SK-N-SH (cell line): ENCODE results near the gene HHATL.

Experiments
- EZH2phosphoT487 ChIP-seq: fragments of 200-600 bp; sonication (generic); IDR thresholded peaks from 2 replicates; pipeline ENCODE4 v1.6.1; 2017; ENCODE audit warnings: low read depth, mixed run types, mild to moderate bottlenecking, antibody characterized with exemption, moderate library complexity, borderline replicate concordance
- MAX ChIP-seq: IDR thresholded peaks from 2 replicates; pipeline ENCODE4 v1.4.0; 2012; ENCODE audit warnings: low read depth
- MXI1 ChIP-seq: IDR thresholded peaks from 2 replicates; pipeline ENCODE4 v1.6.1; 2012; ENCODE audit warnings: mild to moderate bottlenecking, low read depth, low read length, improper control_type of control experiment
- RCOR1 ChIP-seq: fragments of 150-350 bp; IDR thresholded peaks from 2 replicates; pipeline ENCODE4 v1.6.1; 2017; ENCODE audit warnings: antibody characterized with exemption, low read length
- SMC3 ChIP-seq: IDR thresholded peaks from 2 replicates; pipeline ENCODE4 v1.6.1; 2012; ENCODE audit warnings: low read depth, low read length, improper control_type of control experiment
- YY1 ChIP-seq: IDR thresholded peaks from 2 replicates; pipeline ENCODE4 v1.4.0; 2012; ENCODE audit warnings: low read depth, mild to moderate bottlenecking
- TF ChIP-seq, protein P1 (sequence below): fragments of 200-600 bp; sonication (generic); IDR thresholded peaks from 2 replicates; pipeline ENCODE4 v1.6.1; 2017; ENCODE audit warnings: antibody characterized with exemption, mild to moderate bottlenecking, moderate library complexity
- TF ChIP-seq, protein P2 (sequence below): fragments of 150-350 bp; IDR thresholded peaks from 2 replicates; pipeline ENCODE4 v1.6.1; 2016; ENCODE audit warnings: mild to moderate bottlenecking, low read depth, low read length

- TF ChIP-seq YY1, result no peak
- TF ChIP-seq RCOR1, result no peak
- TF ChIP-seq, protein P1, sequence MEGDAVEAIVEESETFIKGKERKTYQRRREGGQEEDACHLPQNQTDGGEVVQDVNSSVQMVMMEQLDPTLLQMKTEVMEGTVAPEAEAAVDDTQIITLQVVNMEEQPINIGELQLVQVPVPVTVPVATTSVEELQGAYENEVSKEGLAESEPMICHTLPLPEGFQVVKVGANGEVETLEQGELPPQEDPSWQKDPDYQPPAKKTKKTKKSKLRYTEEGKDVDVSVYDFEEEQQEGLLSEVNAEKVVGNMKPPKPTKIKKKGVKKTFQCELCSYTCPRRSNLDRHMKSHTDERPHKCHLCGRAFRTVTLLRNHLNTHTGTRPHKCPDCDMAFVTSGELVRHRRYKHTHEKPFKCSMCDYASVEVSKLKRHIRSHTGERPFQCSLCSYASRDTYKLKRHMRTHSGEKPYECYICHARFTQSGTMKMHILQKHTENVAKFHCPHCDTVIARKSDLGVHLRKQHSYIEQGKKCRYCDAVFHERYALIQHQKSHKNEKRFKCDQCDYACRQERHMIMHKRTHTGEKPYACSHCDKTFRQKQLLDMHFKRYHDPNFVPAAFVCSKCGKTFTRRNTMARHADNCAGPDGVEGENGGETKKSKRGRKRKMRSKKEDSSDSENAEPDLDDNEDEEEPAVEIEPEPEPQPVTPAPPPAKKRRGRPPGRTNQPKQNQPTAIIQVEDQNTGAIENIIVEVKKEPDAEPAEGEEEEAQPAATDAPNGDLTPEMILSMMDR, result no peak
- TF ChIP-seq SMC3, result no peak
- TF ChIP-seq MAX, result no peak
- no peak for TF ChIP-seq EZH2phosphoT487
- TF ChIP-seq MXI1, result no peak
- TF ChIP-seq, protein P2, sequence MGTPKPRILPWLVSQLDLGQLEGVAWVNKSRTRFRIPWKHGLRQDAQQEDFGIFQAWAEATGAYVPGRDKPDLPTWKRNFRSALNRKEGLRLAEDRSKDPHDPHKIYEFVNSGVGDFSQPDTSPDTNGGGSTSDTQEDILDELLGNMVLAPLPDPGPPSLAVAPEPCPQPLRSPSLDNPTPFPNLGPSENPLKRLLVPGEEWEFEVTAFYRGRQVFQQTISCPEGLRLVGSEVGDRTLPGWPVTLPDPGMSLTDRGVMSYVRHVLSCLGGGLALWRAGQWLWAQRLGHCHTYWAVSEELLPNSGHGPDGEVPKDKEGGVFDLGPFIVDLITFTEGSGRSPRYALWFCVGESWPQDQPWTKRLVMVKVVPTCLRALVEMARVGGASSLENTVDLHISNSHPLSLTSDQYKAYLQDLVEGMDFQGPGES, result no peak
Measured at GRCh38 chr3:42683875-42684598, 18.6 kb downstream of the HHATL start.
